GM12878 (cell line): ENCODE measurements around the gene KIF4B. TPM values are rescaled to one million over a fixed set of nuclear protein-coding genes. Genes with fewer than 3 reads are reported as not detected.

Source experiments
- ATAC-seq: fragments of 200-7000 bp; cut with Tn5 transposase; 3 replicates; pipeline ENCODE4 v1.9.1; 2020; ENCODE audit warnings: mild to moderate bottlenecking, moderate library complexity
- BruUV-seq: library from RNA; stranded (reverse); fragments of 400-500 nt; replicated peaks from 2 replicates; lab custom pipeline; 2021; lab: Mats Ljungman, UMichigan
- CTCF ChIA-PET: fragments of 300-600 bp; sonication (Branson Sonifier 250); formaldehyde crosslinking; extraction: SDS; loops from one replicate; lab custom pipeline; 2021; ENCODE audit warnings: inconsistent platforms; lab: Yijun Ruan, JAX
- POLR2A ChIA-PET: fragments of 350-600 bp; formaldehyde crosslinking; extraction: SDS; loops from one replicate; lab custom pipeline; 2021; ENCODE audit warnings: inconsistent platforms; lab: Charles Lee
- RAD21 ChIA-PET: fragments of 300-600 bp; sonication (Branson Sonifier 250); formaldehyde crosslinking; loops from one replicate; lab custom pipeline; 2023; ENCODE audit warnings: antibody characterized with exemption; ENCODE audit not compliant: unreplicated experiment; lab: Charles Lee
- SMC1A ChIA-PET: fragments of 300-600 bp; sonication (Branson Sonifier 250); formaldehyde crosslinking; loops from one replicate; lab custom pipeline; 2023; ENCODE audit not compliant: unreplicated experiment, uncharacterized antibody; lab: Charles Lee
- DNase-seq: peaks from one replicate; pipeline ENCODE4 v3.0.0-alpha.2; 2011; ENCODE audit warnings: low read depth, low spot score
- FAIRE-seq: peaks from 3 replicates; lab custom pipeline; 2011; peaks lifted over from hg19 to GRCh38; lab: Jason Lieb, UNC
- H2AFZ ChIP-seq: 2 replicates; pipeline ENCODE4 v1.6.0; 2011; ENCODE audit warnings: low read depth, low read length, control low read depth; ENCODE audit not compliant: control insufficient read depth
- H3K27ac ChIP-seq: 2 replicates; pipeline ENCODE4 v1.5.1; 2011; ENCODE audit warnings: control low read depth; ENCODE audit not compliant: control insufficient read depth, insufficient read depth
- H3K27me3 ChIP-seq, 2 experiments: replicated peaks in 1 of 2; 2 replicates each; pipeline versions ENCODE4 v1.6.0 to v1.6.1; 2011; ENCODE audit warnings: low read length in 1 of 2; ENCODE audit not compliant: control insufficient read depth in 2 of 2, insufficient read depth in 2 of 2
- H3K36me3 ChIP-seq, 2 experiments: 2 replicates each; pipeline ENCODE4 v1.5.1; 2011; ENCODE audit warnings: low read length in 1 of 2; ENCODE audit not compliant: control insufficient read depth in 2 of 2, insufficient read depth in 2 of 2
- H3K4me1 ChIP-seq: 2 replicates; pipeline ENCODE4 v1.6.1; 2011; ENCODE audit warnings: mild to moderate bottlenecking, low read length, moderate library complexity, mixed read lengths; ENCODE audit not compliant: control insufficient read depth, insufficient read depth
- H3K4me2 ChIP-seq: 2 replicates; pipeline ENCODE4 v1.6.0; 2011; ENCODE audit warnings: control low read depth; ENCODE audit not compliant: control insufficient read depth, insufficient read depth
- H3K4me3 ChIP-seq: fragments of 200-600 bp; sonication (generic); 2 replicates; pipeline ENCODE4 v1.5.1; 2016
- H3K79me2 ChIP-seq: 2 replicates; pipeline ENCODE4 v1.6.0; 2011; ENCODE audit warnings: low read length; ENCODE audit not compliant: control insufficient read depth, insufficient read depth
- H3K9ac ChIP-seq: 2 replicates; pipeline ENCODE4 v1.8.0; 2011; ENCODE audit warnings: low read length, control low read depth, mixed read lengths; ENCODE audit not compliant: control insufficient read depth, insufficient read depth
- H3K9me3 ChIP-seq: replicated peaks from 3 replicates; pipeline ENCODE4 v1.5.1; 2011; ENCODE audit warnings: mild to moderate bottlenecking, low read length; ENCODE audit not compliant: control insufficient read depth, insufficient read depth
- H4K20me1 ChIP-seq: 2 replicates; pipeline ENCODE4 v1.6.0; 2011; ENCODE audit not compliant: control insufficient read depth, insufficient read depth
- BACH1 ChIP-seq: fragments of 450-650 bp; IDR thresholded peaks from 2 replicates; pipeline ENCODE4 v1.6.1; 2017; ENCODE audit warnings: mild to moderate bottlenecking, borderline replicate concordance
- BMI1 ChIP-seq: fragments of 450-650 bp; IDR thresholded peaks from 2 replicates; pipeline ENCODE4 v1.6.1; 2016; ENCODE audit warnings: mild to moderate bottlenecking, moderate library complexity, borderline replicate concordance
- EED ChIP-seq: sonication (generic); IDR thresholded peaks from 2 replicates; pipeline ENCODE4 v1.6.1; 2016; ENCODE audit warnings: antibody characterized with exemption, low read depth
- ELK1 ChIP-seq: IDR thresholded peaks from 2 replicates; pipeline ENCODE4 v1.6.1; 2012; ENCODE audit warnings: low read depth, low read length, improper control_type of control experiment
- EZH2 ChIP-seq: IDR thresholded peaks from 2 replicates; pipeline ENCODE4 v1.6.1; 2012; ENCODE audit warnings: low read depth, mild to moderate bottlenecking, control low read depth, inconsistent platforms, low read length, borderline replicate concordance; ENCODE audit not compliant: control insufficient read depth
- FOS ChIP-seq: IDR thresholded peaks from 3 replicates; pipeline ENCODE4 v1.6.1; 2011; ENCODE audit warnings: borderline replicate concordance; ENCODE audit not compliant: insufficient read length; ENCODE audit errors: extremely low read depth
- HDAC6 ChIP-seq: fragments of 200-600 bp; sonication (generic); IDR thresholded peaks from one replicate; pipeline ENCODE4 v1.8.0; 2017; ENCODE audit warnings: antibody characterized with exemption; ENCODE audit not compliant: unreplicated experiment
- KDM1A ChIP-seq: fragments of 200-600 bp; sonication (generic); IDR thresholded peaks from 2 replicates; pipeline ENCODE4 v1.6.1; 2016; ENCODE audit warnings: borderline replicate concordance
- MAX ChIP-seq: IDR thresholded peaks from 2 replicates; pipeline ENCODE4 v1.6.1; 2012; ENCODE audit warnings: low read depth, low read length, improper control_type of control experiment
- MXI1 ChIP-seq: fragments of 150-350 bp; IDR thresholded peaks from 2 replicates; pipeline ENCODE4 v1.6.1; 2011; ENCODE audit warnings: low read depth, mild to moderate bottlenecking, inconsistent platforms, low read length, improper control_type of control experiment
- PAX5 ChIP-seq: IDR thresholded peaks from 2 replicates; pipeline ENCODE4 v1.6.1; 2011; ENCODE audit warnings: low read depth, low read length, borderline replicate concordance
- SMC3 ChIP-seq: IDR thresholded peaks from 2 replicates; pipeline ENCODE4 v1.6.1; 2011; ENCODE audit warnings: low read length, improper control_type of control experiment, borderline replicate concordance
- TAF1 ChIP-seq: IDR thresholded peaks from 2 replicates; pipeline ENCODE4 v1.6.1; 2011; ENCODE audit warnings: mild to moderate bottlenecking, low read depth, low read length, borderline replicate concordance
- ZBTB11 ChIP-seq: fragments of 450-650 bp; formaldehyde crosslinking; IDR thresholded peaks from 2 replicates; pipeline ENCODE4 v1.5.0; 2022; ENCODE audit warnings: mild to moderate bottlenecking, missing genetic modification characterization
- ZNF622 ChIP-seq: fragments of 450-650 bp; IDR thresholded peaks from 2 replicates; pipeline ENCODE4 v1.6.1; 2017; ENCODE audit warnings: mild to moderate bottlenecking, inconsistent platforms
- ZNF687 ChIP-seq: fragments of 450-650 bp; IDR thresholded peaks from 2 replicates; pipeline ENCODE4 v1.6.1; 2017; ENCODE audit warnings: mild to moderate bottlenecking, moderate library complexity
- WGBS: methylation state at CpG from one replicate; pipeline ENCODE4 v1.1.6; 2016; ENCODE audit warnings: low lambda C conversion rate; ENCODE audit not compliant: insufficient replicate concordance, insufficient coverage; ENCODE audit errors: missing lambda C conversion rate; 5-methylcytosine and 5-hydroxymethylcytosine counted together
- in situ Hi-C: fragments of 300-500 bp; cut with MboI; formaldehyde crosslinking; loops from 9 replicates; pipeline ENCODE4 v1.14.3; 2018; ENCODE audit warnings: mixed read lengths
- intact Hi-C: fragments of 100-400 bp; cut with micrococcal nuclease; formaldehyde crosslinking; loops from one replicate; pipeline ENCODE4 v1.14.2; 2022; ENCODE audit not compliant: unreplicated experiment
- polyA plus RNA-seq, 11 experiments: library from polyadenylated mRNA; depleted of rRNA in 4 of 11; unstranded in 6 of 11; stranded (reverse) in 5 of 11; fragments of >200 nt; fragmentation: Nextera tagmentation in 4 of 11; fragmentation: Illumina TruSeq in 1 of 11; extraction: Ambion mirVana in 4 of 11; extraction: Trizol in 1 of 11; gene quantifications; 1 replicate in 1 of 11; 2 replicates in 10 of 11; pipeline versions ENCODE4 v1.2.1 to v1.2.3, GENCODE V29; 2011 to 2016; ENCODE audit warnings: inconsistent platforms in 2 of 11, missing spikeins in 2 of 11, low read depth in 1 of 11
- total RNA-seq, 4 experiments: library from RNA; depleted of rRNA in 3 of 4; stranded (reverse); fragments of >200 nt in 3 of 4; fragmentation: Illumina TruSeq in 1 of 4; extraction: Trizol in 1 of 4; gene quantifications; 2 replicates each; pipeline versions ENCODE4 v1.2.1 to v1.2.3, GENCODE V29; 2013 to 2021

The KIF4B gene
- total and polyA plus RNA-seq, 10 of the 15 experiments (the other 5 are each of a cell fraction or from before 2014, with no cell fraction given): 0.02 to 0.20 (median 0.05) TPM; not detected in 4

GRCh38 chr5:154993461-154993860 is 20.1 kb upstream of the KIF4B start:
- CTCF ChIA-PET: no interaction called here
- DNase-seq (no peak), ATAC-seq (no peak)
- no peak for TF ChIP-seq TAF1
- TF ChIP-seq MAX: no peak
- no peak for TF ChIP-seq PAX5
- TF ChIP-seq ZBTB11 (CRISPR knock-in tag): no peak
- no peak for TF ChIP-seq BMI1
- TF ChIP-seq SMC3: no peak
- TF ChIP-seq KDM1A: no peak
- no peak for TF ChIP-seq FOS
- TF ChIP-seq BACH1: no peak
- TF ChIP-seq ZNF687: no peak
- TF ChIP-seq ELK1: no peak
- TF ChIP-seq EZH2: no peak
- no peak for TF ChIP-seq EED
- TF ChIP-seq HDAC6: no peak
- TF ChIP-seq ZNF622: no peak
- no peak for TF ChIP-seq MXI1

More at GRCh38 chr5:154993461-154993860, 20.1 kb upstream of the KIF4B start:
- Histone ChIP-seq H3K79me2 (no peaks in the 10 kb centered on the region), H3K27ac (no peak overlapping the region), H2AFZ (no peak overlapping the region), H3K36me3 (no peaks in the 10 kb centered on the region), H3K9ac (no peak overlapping the region), H3K9me3 (no peaks in the 10 kb centered on the region), H3K27me3 (no peaks in the 10 kb centered on the region; a peak in 1 of 4 replicates), H3K4me3 (no peak overlapping the region), H4K20me1 (no peaks in the 10 kb centered on the region), H3K4me2 (no peak overlapping the region), H3K4me1 (no peaks in the 10 kb centered on the region)
- intact Hi-C loops: no loop called here
- no TSS peak for BruUV-seq
- RAD21 ChIA-PET: no interaction called here
- FAIRE-seq: no peak
- SMC1A ChIA-PET: interaction anchor here (0.6 kb wide), 1 partner anchor 149 kb away, joined by 3 read pairs; no protein-coding TSS in a partner anchor
- POLR2A ChIA-PET: no interaction called here
- in situ Hi-C loops: no loop called here
- WGBS: 0% methylated on average over 1 of the region's 2 CpGs
